Raji (cell line): ENCODE data around the gene TMEM97.

Experiments
- POLR2A ChIP-seq: IDR thresholded peaks from 2 replicates; pipeline ENCODE4 v1.6.1; 2011; ENCODE audit warnings: low read depth, low read length, control low read depth; ENCODE audit not compliant: insufficient read depth

TMEM97 gene

DNA sequence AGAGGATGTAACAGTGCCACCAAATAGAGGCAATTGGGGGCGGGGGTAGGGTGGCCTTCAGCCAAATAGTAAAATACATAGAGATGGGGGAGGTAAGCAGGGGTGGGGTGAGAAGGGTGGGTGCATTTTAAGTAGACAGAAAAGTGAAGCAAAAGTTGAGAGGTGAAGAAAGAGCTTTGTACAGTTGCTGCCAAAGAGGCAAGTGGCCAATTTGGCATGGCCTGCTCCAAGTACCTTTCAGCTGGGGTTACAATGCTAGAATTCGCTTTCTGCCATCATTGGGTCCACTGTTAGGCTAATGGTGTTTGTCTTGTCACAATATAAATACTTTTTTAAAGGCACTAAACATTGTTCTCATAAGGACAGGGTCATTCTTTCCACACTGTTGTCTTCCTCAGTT, 5.2 kb upstream of the TMEM97 start:
- TF ChIP-seq POLR2A = no peak

DNA sequence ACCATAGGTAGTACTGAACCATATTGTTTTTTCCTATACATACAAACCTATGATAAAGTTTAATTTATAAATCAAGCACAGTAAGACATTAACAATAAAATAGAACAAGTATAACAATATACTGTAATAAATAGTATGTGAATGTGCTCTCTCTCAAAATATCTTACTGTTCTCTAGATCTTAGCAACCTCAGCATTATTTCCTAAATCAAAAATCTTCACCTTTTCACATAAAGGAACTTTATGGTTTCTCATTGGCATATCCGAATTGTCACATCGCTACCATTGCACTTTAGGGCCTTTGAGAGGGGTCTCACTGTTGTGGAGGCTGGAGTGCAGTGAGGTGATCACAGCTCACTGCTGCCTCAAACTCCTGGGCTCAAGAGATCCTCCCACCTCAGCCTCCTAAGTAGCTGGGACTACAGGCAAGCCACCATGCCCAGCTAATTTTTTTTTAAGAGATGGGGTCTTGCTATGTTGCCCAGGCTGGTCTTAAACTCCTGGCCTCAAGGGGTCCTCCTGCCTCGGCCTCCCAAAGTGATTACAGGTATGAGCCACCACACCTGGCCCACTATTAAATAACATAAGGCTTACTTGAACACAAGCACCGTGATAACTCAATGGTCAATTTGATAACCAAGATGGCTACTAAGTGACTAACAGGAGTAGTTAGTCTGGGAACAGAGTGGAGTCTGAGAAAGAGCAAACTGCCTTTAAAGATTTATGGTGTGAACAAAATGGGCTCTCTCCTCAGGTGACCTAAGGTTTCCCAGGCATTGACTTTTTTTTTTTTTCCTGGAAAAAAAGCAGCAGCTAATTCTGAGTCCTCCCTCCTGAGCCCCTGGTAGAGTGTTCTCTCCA, 2.9 kb upstream of the TMEM97 start:
- TF ChIP-seq POLR2A = no peak

DNA sequence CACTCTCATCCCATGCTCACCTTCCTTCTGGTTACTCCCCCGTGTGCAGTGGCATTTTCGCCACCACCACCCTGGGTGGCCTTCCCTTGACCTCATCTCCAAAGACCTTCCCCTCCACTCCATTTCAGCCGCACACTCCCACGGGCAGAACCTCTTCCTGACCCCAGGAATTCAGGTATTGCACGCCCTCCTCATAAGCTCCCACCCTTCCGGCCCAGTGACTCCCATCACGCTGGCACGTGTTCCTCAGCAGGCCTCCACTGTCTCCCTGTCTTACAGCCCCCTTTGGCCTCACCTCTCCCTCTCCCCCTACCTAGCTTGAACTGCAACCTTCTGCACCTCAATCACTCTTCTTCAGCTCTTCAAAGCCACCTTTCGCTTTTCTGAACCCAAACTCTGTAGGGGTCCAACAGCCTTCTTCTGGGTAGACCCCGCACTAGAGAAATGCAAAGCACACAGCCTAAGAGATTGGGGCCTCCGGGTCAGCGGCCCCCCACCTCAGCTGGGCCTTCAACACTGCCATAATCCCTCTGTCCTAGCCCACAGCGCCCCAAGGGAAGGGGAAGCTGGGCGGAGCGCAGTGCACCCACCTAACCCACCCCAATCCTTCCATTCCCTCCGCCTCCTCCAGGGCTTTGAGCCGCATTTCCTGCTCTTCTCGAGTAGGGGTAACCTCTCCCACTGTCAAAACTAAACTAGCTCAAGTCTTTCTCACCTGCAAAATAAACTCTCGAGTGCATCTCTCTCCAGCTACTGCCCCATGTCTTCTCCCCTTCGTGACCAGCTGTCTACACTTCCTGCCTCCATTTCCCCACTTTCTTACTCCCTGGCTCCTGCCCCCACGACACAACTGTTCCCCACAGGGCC, 1.7 kb upstream of the TMEM97 start:
- no peak for TF ChIP-seq POLR2A

DNA sequence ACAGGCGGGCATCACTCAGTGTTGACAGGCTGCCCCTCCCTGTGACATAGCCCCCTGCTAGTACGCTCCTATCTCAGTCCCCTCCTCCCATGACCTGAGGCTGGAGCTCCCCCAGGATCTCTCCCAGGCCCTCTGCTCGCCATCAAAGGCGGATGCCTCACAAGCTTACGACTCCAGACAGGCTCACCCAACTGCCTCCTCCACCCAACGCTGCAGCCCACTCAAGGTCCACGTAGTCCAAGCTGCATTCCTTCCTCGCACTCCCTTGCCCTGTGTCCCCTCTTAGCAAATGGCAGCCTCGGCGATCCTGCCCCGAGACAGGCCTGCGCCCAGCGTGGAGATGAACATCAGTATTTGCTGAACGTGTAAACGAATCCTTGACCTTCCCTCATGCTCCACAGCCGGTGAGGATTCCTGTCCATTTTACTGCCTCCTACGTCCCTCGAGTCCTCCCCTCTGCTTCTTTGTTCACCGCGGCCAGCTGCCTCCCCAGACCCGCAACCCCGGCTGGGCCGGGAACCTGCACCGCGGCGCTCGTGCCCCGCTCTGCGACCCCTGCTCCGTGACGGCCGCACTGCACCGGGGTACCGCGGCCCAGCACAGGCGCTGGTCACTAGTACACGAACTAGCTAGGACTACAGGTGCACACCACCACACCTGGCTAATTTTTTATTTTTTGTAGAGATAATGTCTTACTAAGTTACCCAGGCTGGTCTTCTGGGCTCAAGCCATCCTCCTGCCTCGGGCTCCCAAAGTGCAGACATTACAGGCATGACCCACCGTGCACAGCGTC, 838 bp upstream of the TMEM97 start:
- TF ChIP-seq POLR2A = no peak

DNA sequence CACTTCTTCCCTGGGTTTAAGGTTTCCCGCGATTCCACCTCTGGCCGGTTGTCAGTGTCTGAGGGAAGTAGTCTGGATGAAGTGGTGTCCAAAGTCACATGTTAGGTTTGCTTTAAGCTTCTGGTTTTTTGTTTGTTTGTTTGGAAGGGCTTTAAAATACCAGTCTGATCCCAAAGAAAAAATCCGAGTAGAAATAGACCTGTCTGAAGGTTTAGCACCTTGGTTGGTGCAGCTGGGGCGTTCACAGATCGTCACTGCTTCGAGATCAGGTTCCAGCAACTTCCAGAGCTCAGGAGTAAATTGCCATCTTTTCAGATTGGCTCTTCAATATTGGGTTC, 567 bp downstream of the TMEM97 start:
- no peak for TF ChIP-seq POLR2A

DNA sequence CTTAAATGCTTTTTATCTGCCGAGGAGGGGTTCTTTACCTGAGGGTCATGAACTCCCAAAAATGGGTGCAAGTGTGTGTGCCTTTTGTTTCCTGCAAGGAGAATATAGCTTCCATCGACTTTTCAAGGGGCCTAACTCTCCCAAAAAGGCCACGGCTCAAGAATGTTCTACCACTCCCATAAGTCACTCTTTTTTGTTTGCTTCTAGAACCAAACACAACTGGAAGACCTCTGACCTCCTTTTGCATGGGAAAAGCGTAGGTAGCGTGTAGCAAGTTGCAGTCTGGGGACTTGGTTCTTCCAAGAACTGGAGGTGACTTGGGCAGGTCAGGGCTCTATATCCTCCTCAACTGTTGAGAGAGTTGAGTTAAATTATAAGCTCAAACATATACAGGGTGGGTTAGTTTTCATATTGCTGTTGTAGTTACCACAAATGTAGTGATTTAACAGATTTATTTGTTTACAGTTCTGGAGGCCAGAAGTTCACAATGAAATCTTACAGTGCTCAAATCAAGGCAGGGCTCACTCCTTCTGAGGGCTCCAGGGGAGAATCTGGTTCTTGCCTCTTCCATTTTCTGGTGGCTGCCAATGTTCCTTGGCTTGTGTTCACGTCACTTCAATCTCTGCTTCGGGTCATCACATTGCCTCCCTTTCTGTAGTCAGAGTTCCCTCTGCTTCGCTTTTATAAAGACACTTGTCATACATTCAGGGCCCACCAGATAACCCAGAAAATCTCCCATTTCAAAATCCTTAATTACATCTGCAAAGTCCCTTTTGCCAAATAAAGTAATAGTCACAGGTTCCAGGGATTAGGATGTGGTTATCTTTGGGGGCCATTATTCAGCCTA, 1.4 kb downstream of the TMEM97 start:
- TF ChIP-seq POLR2A = no peak

DNA sequence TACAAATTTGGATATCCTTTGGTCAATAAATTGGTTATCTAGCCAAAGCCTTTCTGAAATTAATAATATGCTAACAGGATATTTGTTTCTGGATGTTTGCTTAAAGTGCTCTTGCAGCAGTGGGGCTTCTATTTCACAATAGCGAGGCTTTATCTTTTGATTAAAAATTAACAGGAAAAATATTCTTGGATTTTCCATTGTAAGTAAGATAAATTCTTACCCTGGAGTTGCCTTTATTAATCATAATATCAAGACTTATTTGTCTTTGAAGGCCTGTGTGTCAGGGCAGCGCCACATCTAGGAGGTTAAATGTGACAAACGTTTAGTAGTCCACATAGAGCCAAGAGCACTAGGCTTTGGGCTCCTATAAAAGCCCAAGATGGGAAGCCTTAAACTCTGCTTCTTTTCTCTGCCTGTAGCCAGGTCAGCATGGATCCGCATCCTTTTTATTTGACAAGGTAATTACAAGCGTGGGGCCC, 5.3 kb downstream of the TMEM97 start:
- no peak for TF ChIP-seq POLR2A

DNA sequence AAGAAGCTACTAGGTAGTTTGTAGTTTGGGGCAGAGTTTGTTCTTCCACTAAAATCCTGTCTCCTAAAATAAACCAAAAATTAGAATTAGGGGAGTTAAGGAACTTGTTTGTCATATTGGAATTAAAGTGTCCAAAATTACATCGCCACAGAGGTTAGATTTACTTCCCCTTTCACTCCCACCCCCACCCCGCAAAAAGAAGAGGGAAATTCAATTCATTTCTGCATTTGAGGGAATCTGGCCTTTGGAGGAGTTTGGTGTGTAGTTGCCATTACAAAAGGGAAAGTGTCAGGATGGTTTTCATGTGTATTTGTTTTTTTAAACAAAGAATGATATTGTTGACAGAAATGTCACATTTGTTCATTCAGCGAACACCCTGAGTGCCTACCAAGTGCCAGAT, 5.8 kb downstream of the TMEM97 start:
- TF ChIP-seq POLR2A = no peak

DNA sequence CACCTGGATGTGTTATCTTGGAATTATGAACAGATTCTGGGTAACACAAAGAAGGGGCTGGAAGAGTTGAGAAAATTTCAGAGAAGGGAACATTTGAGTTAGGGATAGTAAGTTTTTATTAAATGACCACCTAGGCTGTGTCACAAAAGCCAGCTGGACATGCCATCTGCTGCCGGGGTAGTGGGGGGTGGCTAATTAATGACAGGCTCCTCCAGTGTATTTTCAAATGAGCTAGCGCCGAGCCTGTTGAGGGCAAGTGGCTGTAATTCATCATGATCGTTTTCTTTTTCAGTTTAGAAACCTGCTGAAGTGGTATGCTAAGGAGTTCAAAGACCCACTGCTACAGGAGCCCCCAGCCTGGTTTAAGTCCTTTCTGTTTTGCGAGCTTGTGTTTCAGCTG, 6.2 kb downstream of the TMEM97 start:
- no peak for TF ChIP-seq POLR2A

DNA sequence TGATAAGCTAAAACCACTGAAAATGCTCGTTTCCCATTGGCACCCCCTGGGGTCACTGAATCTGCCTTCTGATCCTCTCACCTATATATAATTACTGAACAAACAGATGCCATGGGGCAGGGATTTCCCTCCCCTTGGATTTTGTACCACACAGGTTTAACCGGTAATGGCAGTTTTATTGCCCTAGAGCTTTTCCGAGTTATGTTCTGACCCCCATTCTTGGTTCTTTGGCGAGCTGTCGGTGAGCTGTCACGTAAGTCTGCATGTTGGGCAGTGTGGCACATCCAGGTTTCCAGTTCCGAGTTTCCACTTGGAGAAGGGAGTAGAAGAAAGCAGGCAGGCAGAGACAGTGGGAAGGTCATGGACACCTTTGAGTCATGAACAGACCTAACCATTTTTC, 7.1 kb downstream of the TMEM97 start:
- TF ChIP-seq POLR2A = no peak

DNA sequence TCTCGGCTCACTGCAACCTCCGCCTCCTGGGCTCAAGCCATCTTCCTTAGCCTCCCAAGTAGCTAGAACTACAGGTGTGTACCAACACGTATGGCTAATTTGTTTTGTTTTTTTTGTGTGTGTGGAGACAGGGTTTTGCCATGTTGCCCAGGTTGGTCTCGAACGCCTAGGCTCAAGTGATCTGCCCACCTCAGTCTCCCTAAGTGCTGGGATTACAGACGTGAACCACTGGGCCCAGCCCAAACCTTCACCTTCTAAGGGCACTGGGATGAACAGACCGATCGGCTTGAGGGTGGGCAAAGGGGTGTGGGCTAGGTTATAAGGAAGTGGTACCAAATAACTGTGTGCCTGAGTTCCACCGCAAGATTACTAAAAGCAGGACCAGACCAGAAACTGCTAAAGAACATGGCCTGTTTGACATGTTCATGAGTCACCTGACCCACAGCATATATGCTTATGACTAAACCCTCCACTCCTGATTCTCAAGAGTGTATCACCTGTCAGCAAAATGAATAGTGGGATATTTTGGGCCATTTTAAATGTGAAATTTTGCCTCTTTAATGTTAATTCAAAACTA, 8.1 kb downstream of the TMEM97 start:
- TF ChIP-seq POLR2A = no peak

DNA sequence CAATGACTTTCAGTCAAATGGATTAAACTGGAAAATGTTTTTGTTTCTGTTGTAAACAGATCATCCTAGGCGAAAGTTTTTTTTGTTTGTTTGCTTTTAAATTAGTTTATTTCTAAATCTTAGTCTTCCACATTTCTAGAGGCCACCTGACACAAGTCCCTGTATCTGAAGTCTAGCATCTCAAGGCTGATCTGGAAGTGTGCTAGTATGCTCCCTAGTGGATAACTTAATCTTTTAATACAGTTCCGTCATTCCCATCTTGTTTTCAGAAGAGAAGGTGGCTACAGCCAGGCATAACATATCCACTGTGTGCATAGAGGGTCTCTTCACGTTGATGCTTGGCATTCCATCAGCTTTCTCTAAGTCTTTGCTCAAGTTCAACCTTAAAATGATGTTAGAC, 8.7 kb downstream of the TMEM97 start:
- no peak for TF ChIP-seq POLR2A

DNA sequence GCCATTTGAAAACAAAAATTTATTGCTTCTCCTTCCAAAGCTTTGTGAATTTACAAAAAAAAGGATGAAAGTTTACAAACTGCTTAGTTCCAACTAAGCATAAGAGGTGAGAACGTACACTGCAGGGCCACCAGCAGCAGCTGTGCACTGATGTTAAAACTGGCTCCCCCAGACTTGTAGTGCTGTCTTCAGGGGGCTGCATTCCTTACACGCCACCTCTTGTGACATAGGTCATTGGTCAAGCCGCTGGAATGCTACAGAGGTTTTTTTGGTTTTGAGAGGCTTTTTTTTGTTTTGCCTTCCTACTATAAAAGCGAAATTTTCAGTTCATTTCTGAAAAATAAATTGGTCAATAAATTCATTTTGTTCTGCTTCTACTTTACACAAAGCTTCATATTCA, 9.3 kb downstream of the TMEM97 start:
- no peak for TF ChIP-seq POLR2A

DNA sequence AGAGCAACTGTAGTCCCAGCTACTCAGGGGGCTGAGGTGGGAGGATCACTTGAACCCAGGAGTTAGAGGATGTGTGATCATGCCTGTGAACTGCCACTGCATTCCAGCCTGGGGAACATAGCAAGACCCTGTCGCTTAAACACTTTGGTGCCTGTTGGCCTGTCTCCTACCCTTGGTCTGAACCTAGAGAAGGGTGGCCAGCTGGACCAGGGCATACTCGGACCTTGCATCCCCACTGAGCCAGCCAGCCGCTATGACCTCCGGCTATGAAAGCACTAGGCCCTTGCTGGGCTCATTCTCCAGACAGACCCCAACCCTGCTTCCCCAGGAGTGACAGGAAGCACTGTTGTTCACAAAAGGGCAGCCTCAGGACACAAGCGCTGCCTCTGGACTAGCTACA, 11.7 kb downstream of the TMEM97 start:
- no peak for TF ChIP-seq POLR2A

DNA sequence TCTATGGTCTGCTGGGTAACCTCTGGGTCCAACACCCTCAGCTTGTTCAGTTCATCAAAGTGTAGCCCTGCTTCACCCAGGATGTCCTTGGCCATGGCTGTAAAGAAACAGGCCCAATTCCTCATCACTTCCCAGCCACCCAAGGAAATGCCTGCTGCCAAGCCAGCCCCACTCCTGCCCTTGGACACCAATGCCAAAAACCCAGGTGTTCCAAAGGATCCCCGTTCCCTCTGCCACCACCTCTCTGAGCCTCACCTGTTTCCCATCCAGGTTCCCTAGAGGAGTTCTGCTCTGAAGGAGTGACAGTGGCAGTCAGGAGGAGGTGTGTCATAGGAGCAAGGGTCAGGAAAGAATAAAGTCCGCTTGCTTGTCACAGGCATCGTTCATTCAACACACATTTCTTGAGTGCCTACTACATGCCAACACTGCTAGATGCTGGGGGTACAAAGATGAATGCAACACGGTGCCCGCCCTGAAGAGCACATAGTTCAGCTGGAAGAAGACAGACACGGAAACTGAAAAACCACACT, 13.0 kb downstream of the TMEM97 start:
- no peak for TF ChIP-seq POLR2A
